HuH-7.5 (cell line): ENCODE measurements around the gene DPP6.
"Not testable (repeated sequence)": the region's sequence is repeated elsewhere in the genome, so short reads cannot be mapped to it uniquely, and the experiment has no call there.

Source experiments
- DNase-seq: peaks from one replicate; pipeline ENCODE4 v3.0.0; 2011; ENCODE audit warnings: low spot score

The DPP6 gene

DNA sequence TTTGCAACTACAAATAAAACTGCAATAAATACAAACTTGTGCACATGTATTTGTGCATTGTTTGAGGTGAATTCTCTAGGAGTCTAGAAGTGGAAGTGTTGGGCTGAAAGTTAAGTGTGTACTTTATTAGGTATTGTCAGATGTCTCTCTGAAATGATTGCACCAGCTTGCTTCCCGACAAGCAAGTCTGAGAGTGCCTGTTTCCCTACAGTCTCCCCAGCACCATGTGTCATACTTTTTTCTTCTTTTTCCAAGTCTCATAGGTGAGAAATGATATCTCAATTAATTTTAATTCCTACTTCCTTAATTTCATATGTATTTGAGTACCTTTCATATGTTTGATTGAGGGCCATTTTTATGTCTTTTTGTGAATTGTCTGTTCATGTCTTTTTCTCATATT, 614.6 kb downstream of the DPP6 start:
- no peak for DNase-seq

GRCh38 chr7:154672659-154673415, 620.6 kb downstream of the DPP6 start:
- DNase-seq, result no peak

DNA sequence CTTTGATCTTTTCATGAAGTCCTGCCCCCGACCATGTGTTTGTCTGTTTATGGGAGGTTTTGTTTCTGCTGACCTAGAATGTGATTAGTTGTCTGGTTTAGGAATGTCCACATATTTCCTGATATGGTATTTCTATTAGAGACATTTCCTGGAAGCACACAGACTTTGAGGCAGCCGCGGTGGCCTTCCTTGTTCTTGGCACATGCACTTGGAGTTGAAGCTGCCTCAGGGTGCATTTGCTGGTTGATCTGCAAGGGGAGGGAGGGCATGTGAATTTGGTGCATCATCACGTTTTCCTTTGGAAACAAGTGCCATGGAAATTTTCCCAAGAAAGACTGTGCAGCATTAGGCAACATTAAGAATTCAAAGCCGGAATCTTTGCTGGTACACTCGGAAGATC, 622.0 kb downstream of the DPP6 start:
- DNase-seq, result no peak

- no peak for DNase-seq
Measured at GRCh38 chr7:154675560-154675959, 623.4 kb downstream of the DPP6 start.

GRCh38 chr7:154676033-154676421, 623.8 kb downstream of the DPP6 start:
- DNase-seq, result not testable (repeated sequence)

DNA sequence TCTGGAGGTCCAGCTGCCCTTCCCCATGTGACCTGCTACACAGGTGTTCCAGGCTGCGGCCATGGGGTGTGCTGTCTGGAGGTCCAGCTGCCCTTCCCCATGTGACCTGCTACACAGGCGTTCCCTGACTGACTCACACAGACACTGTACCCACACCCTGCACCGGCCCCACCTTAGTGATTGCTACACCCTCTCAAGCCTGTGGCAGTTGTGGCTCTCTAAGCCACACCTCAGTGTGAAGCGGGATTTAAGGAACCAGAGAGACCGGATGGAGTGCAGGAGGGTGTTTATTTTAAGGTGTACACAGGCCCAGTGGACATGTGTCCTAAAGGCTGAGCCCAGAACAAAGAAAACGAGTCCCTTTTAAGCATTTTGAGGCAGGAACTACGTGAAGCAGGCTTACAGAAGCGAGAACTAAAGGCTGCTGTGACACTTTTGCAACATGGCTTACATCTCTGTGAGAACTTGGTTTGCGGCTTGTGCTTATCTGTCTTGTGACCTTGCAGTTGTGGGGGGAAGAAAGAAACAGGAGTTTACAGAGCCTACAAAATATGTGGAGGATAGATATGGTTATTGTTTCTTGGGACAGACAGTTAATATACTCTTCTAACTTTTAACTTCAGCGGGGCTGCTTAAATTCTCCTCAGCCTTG, 624.4 kb downstream of the DPP6 start:
- no peak for DNase-seq

DNA sequence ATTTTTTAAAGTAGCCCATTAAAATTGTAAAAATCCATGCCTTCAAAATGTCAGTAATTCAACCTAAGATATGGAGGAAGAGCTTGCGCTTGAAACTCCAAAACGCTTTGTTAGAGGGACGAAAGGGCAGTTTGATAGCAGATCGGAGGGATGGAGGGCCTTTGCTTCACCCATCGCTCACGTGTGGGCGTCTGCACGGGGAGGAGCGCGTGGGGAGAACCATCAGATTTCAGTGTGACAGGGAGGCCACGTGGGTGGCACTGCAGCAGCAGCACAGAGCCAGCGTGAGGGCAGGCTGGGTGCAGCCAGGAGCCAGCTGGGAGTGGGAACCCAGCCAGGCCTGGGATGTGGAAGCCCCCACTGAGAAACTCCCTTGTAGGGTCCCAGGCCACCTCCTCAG, 625.3 kb downstream of the DPP6 start:
- DNase-seq, result no peak

GRCh38 chr7:154678001-154678550, 625.9 kb downstream of the DPP6 start:
- DNase-seq, result not testable (repeated sequence)

DNA sequence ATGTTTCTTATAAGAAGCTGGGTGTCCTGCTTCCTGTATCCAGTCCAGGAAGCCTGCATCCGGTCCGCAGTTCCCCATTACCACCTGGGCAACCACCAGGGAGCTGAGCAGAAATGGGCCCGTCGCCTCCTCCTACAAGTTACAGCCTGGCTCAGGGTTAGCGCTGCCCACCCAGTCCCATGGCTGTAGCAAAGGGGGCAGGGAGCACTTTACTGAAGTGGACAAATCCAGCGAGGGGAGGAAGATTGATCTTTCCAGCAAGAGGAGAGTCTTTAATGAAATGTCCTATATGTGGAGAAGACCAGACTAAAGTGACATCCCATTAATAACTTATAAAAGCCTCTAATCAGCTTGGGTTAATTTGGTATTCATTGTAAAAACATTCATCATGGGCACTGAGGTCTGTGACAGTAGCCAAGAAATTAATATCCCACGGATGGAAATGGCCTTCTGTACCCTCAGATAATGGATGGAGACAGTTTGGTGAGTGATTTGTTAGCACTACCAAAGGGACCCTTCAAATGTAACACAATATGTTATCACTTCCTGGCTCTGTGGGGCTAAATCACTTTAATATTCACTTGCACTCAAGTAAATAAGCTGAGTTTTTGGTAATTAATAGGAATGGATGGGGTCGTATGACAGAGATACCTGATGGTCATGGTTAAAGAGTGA, 627.3 kb downstream of the DPP6 start:
- DNase-seq, result no peak

GRCh38 chr7:154680894-154681659, 628.9 kb downstream of the DPP6 start:
- no peak for DNase-seq

GRCh38 chr7:154682003-154682402, 629.8 kb downstream of the DPP6 start:
- DNase-seq, result no peak

- no peak for DNase-seq
Measured at GRCh38 chr7:154684666-154685563, 632.7 kb downstream of the DPP6 start.

GRCh38 chr7:154685564-154685901, 633.3 kb downstream of the DPP6 start:
- DNase-seq, result no peak

DNA sequence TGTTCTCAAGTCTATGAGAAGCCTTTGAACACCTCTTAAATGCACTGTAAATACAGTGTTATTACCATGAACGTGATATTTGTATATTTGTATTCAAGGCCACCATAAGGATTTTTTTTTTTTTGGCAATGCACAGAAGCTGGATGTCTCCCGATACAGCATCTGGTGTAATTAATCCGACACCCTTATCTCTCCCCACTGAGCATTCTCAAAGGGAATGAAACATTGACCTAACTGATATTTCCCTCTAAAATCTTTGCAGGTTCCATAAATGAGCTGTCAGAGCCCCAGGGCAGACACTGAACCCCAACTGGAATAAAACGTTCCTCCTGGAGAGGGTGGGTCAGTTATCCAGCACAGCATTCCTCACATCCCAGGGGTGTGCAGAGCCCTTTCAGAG, 634.1 kb downstream of the DPP6 start:
- no peak for DNase-seq

GRCh38 chr7:154688952-154689351, 636.8 kb downstream of the DPP6 start:
- no peak for DNase-seq

- no peak for DNase-seq
Measured at GRCh38 chr7:154690411-154690810, 638.2 kb downstream of the DPP6 start.

DNA sequence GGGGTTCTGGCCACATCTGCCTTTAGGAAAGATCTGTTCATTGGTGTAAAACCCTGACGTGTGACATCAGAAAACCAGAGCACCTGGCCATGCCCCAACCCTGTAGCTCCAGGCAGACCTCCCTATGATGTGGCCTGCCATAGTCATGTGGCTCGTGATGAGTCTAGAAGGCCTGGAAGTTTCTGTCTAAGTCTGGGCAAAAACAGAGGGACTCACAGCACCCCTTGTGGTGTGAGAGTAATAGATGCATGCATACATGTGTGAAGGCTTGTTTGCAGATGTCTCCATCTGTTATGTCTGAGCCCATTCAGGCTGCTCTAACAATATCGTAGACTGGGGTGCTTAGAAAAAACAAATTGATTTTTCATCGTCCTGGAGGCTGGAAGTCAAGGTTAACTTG, 641.5 kb downstream of the DPP6 start:
- no peak for DNase-seq

DNA sequence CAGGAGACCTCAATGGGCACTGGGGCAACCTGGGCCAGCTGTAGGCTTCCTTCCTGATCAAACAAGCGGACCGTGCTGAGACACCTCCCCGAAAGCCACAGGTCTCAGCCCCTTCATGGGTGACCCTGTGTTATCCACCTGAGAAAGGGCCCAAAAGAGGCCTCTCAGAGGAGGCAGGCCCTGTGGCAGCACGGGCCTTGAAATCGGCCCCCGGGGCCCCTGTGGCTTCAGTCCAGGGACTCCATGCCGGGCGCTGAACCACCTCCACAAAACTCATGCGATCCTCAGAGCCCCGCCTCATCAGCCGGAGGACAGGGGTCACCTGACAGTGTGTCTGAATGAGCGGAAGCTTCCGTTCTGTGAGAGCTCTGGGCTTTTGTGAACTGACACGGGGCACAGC, 643.6 kb downstream of the DPP6 start:
- DNase-seq, result no peak

DNA sequence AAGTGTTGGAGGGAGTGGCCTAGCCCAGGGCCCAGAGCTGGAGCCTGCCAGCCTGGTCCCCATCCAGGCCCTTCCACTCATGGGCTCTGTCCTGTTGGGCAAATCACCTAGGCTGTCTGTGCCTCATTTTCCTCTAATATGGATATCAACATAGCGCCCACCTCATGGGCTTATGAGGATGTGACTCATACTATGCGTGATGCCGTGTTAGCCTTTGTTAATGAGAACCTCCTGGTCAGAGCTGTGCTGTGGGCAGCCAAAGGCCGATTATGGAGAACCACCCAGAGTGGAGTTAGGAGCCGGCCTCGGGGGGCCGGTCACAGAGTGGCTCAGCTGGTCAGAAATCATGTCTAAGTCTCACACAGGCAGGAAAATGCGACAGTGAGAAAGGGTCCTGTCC, 644.4 kb downstream of the DPP6 start:
- DNase-seq, result no peak

DNA sequence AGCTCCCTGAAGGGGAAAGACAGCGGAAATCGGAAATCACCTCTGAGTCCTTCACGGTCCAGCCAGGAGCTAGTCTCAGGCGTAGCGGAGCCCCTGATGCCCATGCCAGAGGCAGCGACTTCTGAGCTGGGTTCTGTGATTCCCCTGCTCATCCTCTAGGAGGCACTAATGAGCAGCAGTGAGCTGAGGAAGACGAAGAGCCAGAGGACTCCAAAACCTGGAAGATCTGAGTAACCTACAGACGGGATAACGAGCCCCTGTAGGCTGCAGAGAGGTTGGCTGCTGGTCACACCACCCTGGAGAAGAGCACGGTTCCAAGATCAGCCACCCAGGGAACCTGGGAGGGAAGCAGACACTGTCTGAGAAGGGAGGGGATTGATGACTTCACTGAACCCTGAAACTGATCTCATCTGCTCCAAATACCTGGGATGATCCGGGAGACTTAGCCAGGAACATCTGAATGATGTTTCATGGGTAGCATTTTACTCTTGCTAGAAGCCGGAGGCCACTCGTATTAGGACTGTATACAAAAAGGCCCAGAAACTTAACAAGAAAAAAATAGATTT, 646.6 kb downstream of the DPP6 start:
- peak; percentile 11 for DNase-seq

- DNase-seq, result no peak
Measured at GRCh38 chr7:154699417-154699816, 647.2 kb downstream of the DPP6 start.
